Neutrophil (primary cell): ENCODE results near the gene HEMGN.
"Not testable (repeated sequence)": the region's sequence is repeated elsewhere in the genome, so short reads cannot be mapped to it uniquely, and the experiment has no call there.

Experiments
- H3K27ac ChIP-seq: fragments of 200-600 bp; sonication (generic); 2 replicates; pipeline ENCODE4 v1.5.1; 2016; ENCODE audit warnings: mild to moderate bottlenecking, moderate library complexity
- H3K27me3 ChIP-seq: fragments of 200-600 bp; sonication (generic); 2 replicates; pipeline ENCODE4 v1.6.0; 2016; ENCODE audit warnings: mild to moderate bottlenecking
- H3K36me3 ChIP-seq: fragments of 200-600 bp; sonication (generic); 2 replicates; pipeline ENCODE4 v1.5.1; 2017
- H3K4me1 ChIP-seq, 2 experiments: fragments of 200-600 bp in 1 of 2; sonication (generic) in 1 of 2; 1 replicate in 1 of 2; 2 replicates in 1 of 2; pipeline versions ENCODE4 v1.5.1 to v1.6.1; 2013 to 2016; ENCODE audit warnings: low read depth in 1 of 2, low read length in 1 of 2, mild to moderate bottlenecking in 1 of 2, moderate library complexity in 1 of 2; ENCODE audit not compliant: control insufficient read depth in 1 of 2, insufficient read depth in 1 of 2
- H3K4me3 ChIP-seq, 2 experiments: fragments of 200-600 bp in 1 of 2; sonication (generic) in 1 of 2; 1 replicate in 1 of 2; 2 replicates in 1 of 2; pipeline ENCODE4 v1.5.1; 2013 to 2016; ENCODE audit warnings: low read depth in 1 of 2, low read length in 1 of 2, mild to moderate bottlenecking in 1 of 2, moderate library complexity in 1 of 2
- H3K9me3 ChIP-seq: fragments of 200-600 bp; sonication (generic); 2 replicates; pipeline ENCODE4 v1.5.1; 2016
- TF ChIP-seq, protein P1 (sequence below): fragments of 200-600 bp; sonication (generic); IDR thresholded peaks from 2 replicates; pipeline ENCODE4 v1.5.1; 2016; ENCODE audit warnings: antibody characterized with exemption

The HEMGN gene

DNA sequence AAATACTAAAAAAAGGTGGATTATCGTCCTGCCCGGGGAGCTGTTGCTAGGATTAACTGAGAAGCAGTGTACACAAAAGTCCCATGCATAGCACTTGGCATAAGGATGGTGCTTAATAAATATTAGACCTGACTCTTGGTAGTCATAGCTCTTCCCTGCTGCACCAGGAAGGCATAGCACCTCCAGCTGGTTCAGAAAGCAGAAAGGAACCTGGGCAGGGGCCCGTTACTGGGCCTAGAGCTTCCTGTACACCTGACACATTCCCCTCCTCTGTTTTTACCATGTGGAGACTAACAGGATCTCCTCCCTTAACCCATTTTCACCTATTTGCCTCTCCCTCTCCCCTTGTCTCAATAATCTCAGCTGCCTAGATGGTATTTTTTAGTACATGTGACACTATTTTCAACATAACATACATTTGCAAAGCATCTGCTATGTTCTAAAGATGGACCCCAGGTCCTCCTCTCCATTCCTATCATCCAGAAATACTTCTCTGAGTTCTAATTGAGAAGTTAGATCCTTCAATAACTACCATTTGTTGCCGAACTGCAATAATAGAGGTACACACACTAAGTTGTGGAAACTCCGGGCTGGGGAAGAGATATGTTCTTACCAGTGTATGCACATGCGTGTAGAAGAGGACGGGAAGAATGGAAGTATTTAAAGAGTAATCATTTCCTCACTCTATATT lies 42.0 kb upstream of the HEMGN start:
- no peaks in the 10 kb centered on the region for H3K36me3 ChIP-seq
- H3K9me3 ChIP-seq = no peaks in the 10 kb centered on the region
- H3K4me1 ChIP-seq = peaks cover 8 to 10% of the 10 kb centered on the region in 2 experiments
- no peaks in the 10 kb centered on the region for H3K27me3 ChIP-seq
- no peak overlapping the region for H3K4me3 ChIP-seq
- TF ChIP-seq, protein P1, sequence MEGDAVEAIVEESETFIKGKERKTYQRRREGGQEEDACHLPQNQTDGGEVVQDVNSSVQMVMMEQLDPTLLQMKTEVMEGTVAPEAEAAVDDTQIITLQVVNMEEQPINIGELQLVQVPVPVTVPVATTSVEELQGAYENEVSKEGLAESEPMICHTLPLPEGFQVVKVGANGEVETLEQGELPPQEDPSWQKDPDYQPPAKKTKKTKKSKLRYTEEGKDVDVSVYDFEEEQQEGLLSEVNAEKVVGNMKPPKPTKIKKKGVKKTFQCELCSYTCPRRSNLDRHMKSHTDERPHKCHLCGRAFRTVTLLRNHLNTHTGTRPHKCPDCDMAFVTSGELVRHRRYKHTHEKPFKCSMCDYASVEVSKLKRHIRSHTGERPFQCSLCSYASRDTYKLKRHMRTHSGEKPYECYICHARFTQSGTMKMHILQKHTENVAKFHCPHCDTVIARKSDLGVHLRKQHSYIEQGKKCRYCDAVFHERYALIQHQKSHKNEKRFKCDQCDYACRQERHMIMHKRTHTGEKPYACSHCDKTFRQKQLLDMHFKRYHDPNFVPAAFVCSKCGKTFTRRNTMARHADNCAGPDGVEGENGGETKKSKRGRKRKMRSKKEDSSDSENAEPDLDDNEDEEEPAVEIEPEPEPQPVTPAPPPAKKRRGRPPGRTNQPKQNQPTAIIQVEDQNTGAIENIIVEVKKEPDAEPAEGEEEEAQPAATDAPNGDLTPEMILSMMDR = no peak
- H3K27ac ChIP-seq = no peak overlapping the region

DNA sequence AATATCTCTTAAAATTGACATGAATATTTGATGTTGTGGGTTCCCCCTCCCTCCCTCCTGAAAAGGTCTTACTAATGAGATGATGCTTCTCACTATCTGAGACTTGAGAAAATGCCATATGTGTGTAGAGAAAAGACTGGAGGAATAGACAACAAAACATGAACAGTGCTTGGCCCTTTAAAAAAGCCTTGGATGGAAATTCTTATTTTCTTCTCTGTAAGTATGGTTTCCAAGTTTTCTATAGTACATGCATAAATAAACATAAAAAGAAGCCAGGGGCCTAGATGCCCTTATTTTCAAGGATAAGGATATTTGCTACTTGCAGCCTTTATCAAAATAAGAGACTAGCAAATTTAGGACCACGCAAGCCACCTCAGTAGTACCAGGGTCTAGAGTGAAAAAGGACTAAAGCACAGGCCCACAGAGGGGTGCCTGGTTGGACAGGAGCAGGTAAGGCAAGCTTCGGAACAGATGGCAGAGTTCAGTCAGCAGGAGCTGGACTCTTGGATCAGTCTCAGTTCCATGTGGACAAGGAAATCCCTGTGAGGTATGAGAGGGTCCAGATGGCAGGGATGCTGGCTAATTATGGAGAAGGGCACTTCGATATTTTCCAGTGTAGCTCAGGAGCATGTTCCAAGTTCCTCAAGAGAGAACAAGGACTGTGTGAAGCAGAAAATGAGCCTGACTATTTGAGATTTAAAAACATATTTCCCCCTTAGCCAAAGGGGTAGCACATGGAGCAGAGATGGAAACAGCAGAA lies 40.6 kb upstream of the HEMGN start:
- Histone ChIP-seq H3K27me3 (no peaks in the 10 kb centered on the region), H3K4me1 (peaks cover 8 to 9% of the 10 kb centered on the region in 2 experiments), H3K36me3 (no peaks in the 10 kb centered on the region), H3K4me3 (no peak overlapping the region), H3K27ac (no peak overlapping the region), H3K9me3 (no peaks in the 10 kb centered on the region)
- TF ChIP-seq, protein P1 = no peak

DNA sequence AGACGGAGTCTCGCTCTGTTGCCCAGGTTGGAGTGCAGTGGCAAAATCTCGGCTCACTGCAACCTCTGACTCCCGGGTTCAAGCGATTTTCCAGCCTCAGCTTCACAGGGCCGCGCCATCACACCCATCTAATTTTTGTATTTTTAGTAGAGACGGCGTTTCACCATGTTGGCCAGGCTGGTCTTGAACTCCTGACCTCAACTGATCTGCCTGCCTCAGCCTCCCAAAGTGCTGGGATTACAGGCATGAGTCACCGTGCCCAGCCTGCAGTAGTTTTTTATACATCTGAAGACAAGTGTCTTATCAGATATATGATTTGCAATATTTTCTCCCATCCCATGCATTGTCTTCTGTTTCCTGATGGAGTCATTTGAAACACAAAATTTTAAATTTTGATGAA lies 38.7 kb upstream of the HEMGN start:
- not testable (repeated sequence) for H3K4me1 ChIP-seq, H3K4me3 ChIP-seq, H3K9me3 ChIP-seq, H3K27me3 ChIP-seq, H3K27ac ChIP-seq, H3K36me3 ChIP-seq

DNA sequence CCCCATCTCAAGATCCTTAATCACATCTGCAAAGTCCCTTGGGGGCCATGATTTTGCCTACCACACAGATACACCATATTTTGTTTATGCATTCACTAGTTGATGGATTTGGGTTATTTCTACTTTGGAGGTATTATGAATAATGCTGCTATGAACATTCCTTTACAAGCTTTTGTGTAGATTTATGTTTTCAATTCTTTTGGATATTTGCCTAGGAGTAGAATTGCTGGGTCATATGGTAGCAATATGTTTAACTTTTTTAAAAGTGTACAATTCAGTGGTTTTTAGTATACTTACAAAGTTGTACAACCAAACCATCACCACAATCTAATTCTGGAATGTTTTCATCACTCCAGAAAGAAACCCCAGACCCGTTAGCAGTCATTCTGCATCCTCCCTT lies 37.4 kb upstream of the HEMGN start:
- Histone ChIP-seq H3K4me1 (no peaks in the 10 kb centered on the region), H3K4me3 (no peak overlapping the region), H3K27ac (no peak overlapping the region), H3K9me3 (no peaks in the 10 kb centered on the region), H3K36me3 (no peaks in the 10 kb centered on the region), H3K27me3 (no peaks in the 10 kb centered on the region)
- TF ChIP-seq, protein P1 = no peak

DNA sequence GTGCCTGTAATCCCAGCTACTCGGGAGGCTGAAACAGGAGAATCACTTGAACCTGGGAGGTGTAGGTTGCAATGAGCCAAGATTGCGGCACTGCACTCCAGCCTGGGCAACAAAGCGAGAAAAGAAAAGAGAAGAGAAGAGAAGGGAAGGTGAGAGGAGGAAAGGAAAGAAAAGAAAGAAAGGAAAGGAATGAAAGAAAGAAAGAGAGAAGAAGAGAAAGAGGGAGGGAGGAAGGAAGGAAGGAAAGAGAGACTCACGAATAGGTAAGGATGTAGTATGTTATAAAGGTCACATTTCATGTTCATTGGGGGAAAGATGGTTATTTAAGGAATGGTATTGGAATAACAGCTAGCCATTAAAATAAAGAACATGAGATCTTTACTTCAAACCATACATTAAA lies 34.8 kb upstream of the HEMGN start:
- no peaks in the 10 kb centered on the region for H3K9me3 ChIP-seq
- H3K4me1 ChIP-seq = no peaks in the 10 kb centered on the region
- no peak overlapping the region for H3K27ac ChIP-seq
- H3K27me3 ChIP-seq = no peaks in the 10 kb centered on the region
- no peak overlapping the region for H3K4me3 ChIP-seq
- H3K36me3 ChIP-seq = no peaks in the 10 kb centered on the region
- TF ChIP-seq, protein P1 = no peak

DNA sequence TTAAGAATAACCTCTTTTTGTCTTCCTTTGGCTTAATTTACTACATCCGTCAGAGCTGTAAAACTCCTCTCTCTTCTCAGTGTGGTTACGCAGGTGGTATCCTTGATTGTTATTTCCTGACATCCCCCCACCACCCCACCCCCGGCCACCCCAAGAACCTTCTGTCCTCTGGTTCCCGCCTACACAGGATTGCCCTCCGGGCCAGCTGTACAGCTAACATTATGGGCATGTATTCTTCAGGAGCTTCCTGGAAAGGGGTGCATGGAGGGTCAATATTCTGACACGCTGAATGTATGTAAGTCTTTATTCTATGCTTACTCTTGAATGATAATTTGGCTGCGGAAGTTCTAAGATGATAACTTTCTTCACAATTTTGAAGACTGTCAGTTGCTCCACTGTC lies 32.2 kb upstream of the HEMGN start:
- TF ChIP-seq, protein P1 = no peak
- no peak overlapping the region for H3K27ac ChIP-seq
- no peak overlapping the region for H3K4me3 ChIP-seq
- no peaks in the 10 kb centered on the region for H3K4me1 ChIP-seq
- H3K27me3 ChIP-seq = no peaks in the 10 kb centered on the region
- no peaks in the 10 kb centered on the region for H3K36me3 ChIP-seq
- no peaks in the 10 kb centered on the region for H3K9me3 ChIP-seq
